D721Med (cell line): Measurements from ENCODE around the gene CYP24A1.

Experiments used
- DNase-seq: peaks from one replicate; pipeline ENCODE4 v3.0.0; 2011; ENCODE audit warnings: low spot score; ENCODE audit not compliant: insufficient read length
- FAIRE-seq: peaks from 2 replicates; lab custom pipeline; 2011; peaks lifted over from hg19 to GRCh38; lab: Jason Lieb, UNC
- TF ChIP-seq, protein P1 (sequence below): IDR thresholded peaks from 2 replicates; pipeline ENCODE4 v1.5.1; 2012; ENCODE audit warnings: mild to moderate bottlenecking, control low read depth; ENCODE audit not compliant: insufficient read depth; ENCODE audit errors: missing control alignments

CYP24A1 gene

DNA sequence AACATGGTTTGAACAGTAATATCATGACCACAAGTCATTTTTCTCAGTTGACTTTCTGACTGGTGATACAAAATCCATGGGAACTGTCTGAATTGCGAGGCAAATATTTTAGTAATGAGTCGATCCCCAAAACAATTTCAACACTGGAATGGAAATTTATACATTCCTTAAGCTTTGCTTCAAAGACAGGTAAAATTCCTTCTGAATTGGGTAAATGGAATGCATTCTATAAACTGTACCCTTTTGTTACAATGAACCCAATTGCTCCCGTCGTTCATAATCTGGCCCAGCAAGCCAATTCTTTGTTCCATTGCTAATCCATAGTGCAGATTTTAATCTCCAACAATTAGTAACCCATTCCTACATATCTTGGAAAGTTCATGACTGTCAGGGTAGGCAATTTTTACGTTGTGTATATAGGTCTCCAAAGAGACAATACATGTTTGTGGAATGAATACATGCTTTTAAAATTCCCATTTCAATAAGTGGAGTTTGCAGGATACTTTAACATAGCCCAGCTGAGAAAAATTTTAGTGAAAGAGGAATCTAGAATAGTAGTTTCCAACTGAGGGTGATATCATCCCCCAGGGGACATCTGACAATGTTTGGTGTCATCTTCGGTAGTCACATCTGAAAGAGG is 32.7 kb downstream of the CYP24A1 start:
- DNase-seq (no peak), FAIRE-seq (no peak)
- TF ChIP-seq, protein P1, sequence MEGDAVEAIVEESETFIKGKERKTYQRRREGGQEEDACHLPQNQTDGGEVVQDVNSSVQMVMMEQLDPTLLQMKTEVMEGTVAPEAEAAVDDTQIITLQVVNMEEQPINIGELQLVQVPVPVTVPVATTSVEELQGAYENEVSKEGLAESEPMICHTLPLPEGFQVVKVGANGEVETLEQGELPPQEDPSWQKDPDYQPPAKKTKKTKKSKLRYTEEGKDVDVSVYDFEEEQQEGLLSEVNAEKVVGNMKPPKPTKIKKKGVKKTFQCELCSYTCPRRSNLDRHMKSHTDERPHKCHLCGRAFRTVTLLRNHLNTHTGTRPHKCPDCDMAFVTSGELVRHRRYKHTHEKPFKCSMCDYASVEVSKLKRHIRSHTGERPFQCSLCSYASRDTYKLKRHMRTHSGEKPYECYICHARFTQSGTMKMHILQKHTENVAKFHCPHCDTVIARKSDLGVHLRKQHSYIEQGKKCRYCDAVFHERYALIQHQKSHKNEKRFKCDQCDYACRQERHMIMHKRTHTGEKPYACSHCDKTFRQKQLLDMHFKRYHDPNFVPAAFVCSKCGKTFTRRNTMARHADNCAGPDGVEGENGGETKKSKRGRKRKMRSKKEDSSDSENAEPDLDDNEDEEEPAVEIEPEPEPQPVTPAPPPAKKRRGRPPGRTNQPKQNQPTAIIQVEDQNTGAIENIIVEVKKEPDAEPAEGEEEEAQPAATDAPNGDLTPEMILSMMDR = no peak

DNA sequence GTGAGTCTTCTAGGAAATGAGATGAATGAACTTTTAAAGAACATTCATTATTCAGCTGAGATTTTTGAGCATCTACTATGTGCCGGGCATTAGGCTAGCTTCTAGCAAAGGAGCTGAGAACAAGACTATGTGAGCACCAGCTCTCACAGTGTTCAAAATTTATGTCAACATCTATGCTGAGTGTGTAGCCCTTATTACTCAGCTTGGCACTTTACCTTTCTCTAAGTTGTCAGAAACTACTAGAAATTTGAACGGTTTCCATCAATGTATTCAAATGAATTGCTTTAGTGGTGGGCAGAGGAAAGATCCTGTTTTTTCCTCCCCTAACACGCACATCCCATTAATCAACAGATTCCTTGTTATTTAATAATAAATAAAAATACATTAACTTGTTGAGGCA is 33.3 kb downstream of the CYP24A1 start:
- DNase-seq = no peak
- TF ChIP-seq, protein P1 = no peak
- no peak for FAIRE-seq

DNA sequence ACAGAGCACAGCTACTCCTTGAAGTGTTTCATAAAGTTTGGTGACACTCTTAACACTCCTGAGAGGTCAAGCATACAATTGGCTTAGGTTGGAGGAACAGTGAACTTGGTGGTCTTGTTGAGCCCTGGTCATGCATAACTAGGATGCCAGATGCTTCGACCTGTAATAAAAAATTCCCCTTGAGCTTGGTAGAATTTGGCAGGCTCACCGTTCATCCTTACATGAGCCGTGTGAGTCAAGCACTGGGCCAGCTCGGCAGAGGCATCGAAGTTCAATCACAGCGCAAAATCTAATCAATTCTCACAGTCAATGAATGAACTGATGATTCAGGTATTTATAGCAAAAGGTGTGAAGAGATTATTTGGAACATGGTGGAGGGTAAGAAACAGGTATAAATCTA is 33.7 kb downstream of the CYP24A1 start:
- DNase-seq (no peak), FAIRE-seq (no peak)
- TF ChIP-seq, protein P1 = no peak

DNA sequence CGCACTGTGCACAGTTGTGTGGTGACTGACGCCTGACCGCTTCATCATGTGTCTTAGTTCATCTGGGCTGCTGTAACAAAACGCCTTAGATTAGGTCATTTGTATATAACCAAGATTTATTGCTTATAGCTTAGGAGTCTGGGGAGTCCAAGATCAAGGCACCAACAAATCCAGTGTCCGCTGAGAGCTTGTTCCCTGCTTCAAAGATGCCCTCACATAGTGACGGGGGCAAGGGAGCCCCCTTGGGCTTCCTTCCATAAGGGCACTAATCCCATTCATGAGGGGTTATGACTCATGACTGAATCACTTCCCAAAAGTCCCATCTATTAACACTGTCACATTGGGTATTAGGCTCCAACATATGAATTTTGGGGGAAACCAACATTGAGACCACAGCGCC is 34.6 kb downstream of the CYP24A1 start:
- FAIRE-seq = no peak
- no peak for DNase-seq
- TF ChIP-seq, protein P1 = no peak

DNA sequence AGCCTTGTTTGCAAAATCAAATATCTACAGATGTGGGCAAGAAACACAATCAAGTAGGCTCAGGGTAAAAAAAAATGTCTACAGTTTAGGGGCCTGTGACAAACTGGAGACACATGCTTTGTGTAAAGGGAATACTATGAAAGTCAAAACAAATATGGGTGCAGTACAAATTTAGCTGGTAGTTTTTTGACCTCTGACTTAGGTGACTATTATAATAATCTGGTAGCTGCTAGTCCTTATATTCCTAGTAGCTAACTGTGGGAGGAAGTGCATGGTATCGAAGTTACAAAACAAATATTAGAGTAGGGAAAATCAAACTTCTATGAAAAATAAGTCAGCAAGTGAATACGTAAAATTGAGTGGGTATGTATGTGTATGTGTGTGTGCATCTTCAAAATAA is 35.4 kb downstream of the CYP24A1 start:
- no peak for FAIRE-seq
- DNase-seq = no peak
- TF ChIP-seq, protein P1 = no peak

DNA sequence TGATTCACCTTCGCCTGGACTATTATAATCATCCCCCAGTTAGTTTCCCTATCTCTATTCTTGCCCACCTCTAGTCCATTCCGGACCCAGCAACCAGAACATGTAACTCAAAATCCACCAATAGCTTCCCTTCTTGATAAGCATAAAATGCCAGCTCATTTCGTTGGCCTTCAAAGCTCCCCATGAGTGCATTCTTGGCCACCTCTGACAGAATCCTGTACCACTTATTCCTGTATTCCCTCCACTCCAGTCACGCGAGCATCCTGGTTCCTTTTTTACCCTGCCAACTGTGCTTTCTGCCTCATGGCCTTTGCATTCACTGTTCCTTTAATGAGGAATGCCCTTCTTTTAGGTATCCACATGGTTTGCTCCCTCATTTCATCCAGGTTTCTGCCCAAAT is 36.7 kb downstream of the CYP24A1 start:
- TF ChIP-seq, protein P1 = no peak
- DNase-seq = no peak
- FAIRE-seq = no peak

DNA sequence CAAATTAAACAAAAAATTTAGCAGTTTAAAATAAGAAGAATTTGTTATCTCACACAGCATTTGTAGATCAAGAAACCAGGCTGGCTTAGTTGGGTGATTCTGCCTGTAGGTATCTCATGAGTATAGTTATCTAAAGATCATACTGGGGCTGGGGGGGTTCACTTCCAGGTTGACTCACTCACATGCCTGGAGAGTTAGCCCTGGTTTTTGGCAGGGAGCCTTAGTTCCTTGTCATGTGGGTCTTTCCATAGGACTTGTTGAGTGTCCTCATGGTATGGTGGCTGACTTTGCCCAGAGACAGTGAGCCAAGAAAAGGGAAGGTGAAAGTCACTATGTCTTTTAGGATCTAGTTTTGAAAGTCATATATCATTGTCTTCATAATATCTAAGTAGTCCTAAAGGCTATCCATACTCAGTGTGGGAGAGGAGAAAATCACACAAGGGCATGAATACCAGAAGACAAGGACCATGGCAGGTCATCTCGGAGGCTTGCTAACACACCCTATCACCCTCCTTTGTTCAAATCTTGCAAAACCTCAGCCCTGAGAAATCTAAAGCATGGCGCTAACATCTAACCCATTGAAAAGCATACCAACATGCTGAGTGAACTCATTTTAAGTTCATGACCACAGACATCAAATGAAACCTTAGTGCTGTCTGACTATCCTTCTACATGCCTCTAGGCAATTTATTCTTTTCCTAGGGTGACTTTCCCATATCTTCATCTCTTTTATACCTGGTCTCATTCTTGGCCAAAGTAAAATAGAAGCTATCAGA is 39.2 kb downstream of the CYP24A1 start:
- DNase-seq (no peak), FAIRE-seq (no peak)
- TF ChIP-seq, protein P1 = no peak
